Stimulated activated CD4-positive, alpha-beta T cell treated with anti-CD3 and anti-CD28 coated beads, TNF-alpha, amount 100 ng/mL, for 48 hours (primary cell): ENCODE measurements around the gene RUFY3.
"Not testable (repeated sequence)": the region's sequence is repeated elsewhere in the genome, so short reads cannot be mapped to it uniquely, and the experiment has no call there.

Experiments used
- DNase-seq, 3 donors: peaks; one replicate each; pipeline ENCODE4 v3.0.0-alpha.2; 2020; ENCODE audit warnings: low read depth in 3 of 3

The RUFY3 gene

DNA sequence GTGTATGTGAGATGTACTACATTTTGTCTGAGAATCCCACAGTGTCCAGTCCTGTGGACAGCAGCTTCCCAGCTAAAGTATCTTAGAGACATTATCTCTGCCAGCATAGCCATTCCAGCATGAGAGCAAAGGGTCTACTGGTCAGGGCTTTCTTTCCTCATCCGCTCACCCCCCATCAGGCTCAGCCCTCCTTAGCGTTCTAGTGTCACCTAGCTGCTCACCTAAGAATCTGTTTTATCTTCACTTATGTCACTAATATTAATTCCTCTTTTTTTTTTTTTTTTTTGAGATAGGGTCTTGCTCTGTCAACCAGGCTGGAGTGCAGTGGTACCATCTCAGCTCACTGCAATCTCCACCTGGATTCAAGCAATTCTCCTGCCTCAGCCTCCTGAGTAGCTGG lies 15.6 kb downstream of the RUFY3 start:
- DNase-seq = no peak

DNA sequence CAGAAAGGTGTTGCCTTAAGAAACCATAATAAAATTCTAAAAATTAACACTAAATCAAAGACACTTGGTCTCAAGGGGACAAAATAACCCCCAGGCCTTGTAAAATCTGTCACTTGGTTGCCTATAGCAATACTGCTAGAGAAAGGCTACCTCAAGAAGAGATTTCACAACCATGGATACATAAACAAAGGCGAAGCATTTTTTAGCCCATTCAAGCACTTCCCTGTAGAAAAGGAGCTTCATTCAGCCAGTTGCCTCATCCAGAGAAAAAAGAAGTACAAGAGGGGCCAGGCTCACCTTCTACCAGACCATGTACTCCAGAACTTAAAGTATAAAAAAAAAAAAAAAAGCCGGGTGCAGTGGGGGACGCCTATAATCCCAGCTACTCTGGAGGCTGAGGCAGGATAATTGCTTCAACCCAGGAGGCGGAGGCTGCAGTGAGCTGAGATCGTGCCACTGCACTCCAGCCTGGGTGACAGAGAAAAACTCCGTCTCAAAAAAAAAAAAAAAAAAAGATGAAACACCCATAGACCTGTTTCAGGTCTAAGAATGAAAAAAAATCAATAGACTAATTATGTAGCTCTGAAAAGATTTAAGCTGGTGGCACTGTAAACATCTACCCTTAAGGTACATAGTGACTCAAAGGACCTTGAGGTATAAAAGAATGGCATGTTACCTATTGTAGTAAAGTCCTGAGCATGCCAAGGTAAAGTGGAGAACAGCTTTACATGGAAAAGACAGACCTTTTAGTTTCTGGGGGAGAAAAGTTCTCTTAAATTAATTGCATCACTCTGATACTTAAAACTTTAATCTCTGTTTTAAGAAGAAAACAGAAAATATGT lies 18.0 kb downstream of the RUFY3 start:
- no peak for DNase-seq

DNA sequence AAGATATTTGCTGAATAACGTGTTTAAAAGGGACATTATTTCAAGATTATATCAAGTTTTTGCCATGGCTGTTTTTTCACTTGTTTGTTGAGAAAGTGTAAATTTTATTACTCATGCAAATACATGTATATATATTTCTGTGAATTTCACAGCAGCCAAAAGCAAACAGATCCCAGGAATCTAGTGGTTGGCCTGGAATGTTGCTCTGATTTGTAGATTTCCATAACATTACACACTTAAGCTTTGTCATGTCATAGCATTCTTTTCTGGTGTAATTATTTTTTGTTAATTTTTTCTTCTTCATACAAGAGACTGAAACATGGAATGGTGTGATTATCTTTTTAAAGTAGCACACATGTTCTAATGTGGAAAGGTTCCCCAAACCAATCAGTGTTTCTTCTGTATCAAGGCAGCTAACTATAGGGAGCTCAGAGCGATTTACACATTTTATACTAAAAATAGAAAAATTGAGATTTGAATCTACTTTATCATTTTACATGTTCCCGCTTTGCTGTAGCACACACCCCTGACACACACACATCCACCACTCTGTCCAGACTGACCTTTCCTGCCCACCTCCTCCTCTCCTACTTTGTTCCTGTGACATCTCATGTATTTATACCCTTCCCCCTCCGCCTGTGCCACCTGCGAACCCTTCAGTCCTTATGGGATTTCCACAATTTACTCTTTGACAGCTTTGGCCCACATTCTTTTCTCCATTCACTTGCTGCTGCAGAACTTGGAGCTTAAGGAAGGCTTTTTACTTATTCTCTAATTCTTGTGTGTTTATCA lies 20.3 kb downstream of the RUFY3 start:
- DNase-seq = no peak

DNA sequence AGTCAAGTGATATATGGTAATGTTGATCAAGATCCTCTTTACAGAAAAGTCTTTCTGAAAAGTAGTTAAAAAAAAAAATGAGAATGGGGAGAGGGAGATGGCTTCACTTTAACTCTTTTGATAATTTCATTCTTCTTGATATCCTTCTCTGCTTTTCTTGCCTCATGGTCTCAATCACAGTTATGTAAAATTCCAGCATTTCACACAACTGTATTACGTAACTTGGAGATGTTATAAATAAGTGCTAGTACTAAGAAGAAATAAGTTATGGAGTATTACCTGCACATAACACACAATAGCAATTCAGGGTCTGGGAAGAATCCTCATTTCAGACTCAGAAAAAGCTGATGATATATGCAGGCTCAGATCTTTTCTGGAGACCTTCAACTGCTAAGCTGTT lies 22.0 kb downstream of the RUFY3 start:
- no peak for DNase-seq

DNA sequence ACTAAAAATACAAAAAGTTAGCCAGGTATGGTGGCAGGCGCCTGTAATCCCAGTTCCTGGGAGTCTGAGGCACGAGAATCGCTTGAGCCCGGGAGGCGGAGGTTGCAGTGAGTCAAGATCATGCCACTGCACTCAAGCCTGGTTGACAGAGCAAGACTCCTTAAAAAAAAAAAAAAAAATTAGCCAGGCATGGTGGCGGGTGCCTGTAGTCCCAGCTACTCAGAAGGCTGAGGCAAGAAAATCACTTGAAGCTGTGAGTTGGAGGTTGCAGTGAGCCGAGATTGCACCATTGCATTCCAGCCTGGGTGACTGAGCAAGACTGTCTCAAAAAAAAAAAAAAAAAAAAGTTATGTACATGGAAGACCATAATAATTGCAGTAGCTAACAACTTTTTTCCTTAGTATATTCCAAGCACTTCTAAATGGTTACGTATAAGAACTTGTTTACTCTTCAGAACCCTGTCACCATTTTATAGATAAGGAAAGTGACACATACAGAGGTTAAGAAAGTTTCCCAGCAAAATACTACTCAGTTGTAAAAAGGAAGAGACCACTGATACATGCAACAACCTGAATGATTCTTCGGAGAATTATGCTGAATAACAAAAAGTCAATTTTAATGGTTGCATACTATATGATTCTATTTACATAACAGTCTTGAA lies 24.5 kb downstream of the RUFY3 start:
- no peak for DNase-seq

DNA sequence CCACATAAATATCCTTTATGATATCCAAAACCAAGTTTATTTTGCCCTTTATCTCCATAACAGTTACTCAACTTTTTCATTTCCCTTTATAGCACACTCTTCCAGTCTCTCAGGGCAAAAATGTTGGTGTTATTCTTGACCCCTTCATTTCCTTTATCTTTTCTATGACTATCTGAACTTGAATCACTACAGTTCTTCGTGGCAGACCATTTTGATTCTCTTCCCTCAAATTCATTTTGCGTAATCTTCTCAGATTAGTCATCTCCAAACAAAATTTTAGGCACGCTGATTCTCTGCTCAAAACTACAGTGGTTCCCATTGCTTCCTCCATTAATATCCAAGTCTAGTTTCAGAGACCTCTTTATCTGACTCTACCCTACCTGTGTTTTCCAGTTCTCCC lies 26.1 kb downstream of the RUFY3 start:
- DNase-seq = no peak

DNA sequence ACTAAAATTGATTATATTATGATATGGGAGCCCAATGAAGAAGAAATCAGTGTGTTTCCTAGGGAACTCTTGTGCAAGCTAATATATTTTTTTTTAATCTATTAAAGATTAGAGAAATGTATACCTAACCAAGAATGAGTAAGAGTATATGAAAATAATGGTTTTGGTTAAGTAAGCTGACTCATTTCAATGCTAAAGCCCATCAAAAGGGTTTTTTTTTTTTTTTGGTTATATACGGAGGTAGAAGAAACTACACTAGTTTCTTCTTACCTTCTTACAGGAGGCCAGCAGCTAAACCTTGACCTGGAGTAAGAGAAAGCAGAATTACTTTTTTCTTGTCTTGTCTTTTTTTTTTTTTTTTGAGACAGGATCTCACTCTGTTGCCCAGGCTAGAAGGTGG lies 27.5 kb downstream of the RUFY3 start:
- no peak for DNase-seq

DNA sequence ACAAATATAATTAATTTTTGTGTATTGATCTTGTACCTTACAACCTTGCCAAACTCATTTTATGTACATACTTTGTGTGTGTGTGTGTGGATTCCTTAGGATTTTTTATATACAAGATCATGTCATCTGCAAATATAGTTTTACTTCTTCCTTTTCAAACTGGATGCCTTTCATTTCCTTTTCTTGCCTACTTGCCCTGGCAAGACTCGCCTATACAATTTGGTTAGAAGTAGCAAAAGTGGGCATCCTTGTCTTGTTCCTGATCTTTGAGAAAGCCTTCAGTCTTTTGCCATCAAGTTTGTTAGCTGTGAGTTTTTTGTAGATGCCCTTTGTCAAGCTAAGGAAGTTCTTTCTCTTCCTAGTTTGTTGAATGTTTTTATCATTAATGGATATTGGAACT lies 30.5 kb downstream of the RUFY3 start:
- no peak for DNase-seq

DNA sequence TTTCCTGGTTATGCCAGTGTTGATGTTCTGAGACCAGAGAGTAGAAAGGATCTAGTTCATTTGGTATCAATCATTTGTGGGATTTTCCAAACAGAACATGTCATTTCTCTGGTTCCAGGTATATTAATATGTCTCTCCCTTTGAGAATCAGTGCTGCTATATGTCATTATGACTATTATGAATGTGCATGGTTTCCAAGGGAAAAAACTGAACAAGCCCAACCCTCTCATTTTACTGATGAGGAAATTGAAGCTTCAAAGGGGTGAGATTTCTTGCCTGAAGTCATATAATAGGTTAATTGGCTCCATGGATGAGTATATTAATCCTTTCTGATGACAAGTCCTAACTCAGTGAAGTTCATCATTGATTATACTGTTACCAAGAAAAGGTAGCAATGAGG lies 31.9 kb downstream of the RUFY3 start:
- DNase-seq = no peak

DNA sequence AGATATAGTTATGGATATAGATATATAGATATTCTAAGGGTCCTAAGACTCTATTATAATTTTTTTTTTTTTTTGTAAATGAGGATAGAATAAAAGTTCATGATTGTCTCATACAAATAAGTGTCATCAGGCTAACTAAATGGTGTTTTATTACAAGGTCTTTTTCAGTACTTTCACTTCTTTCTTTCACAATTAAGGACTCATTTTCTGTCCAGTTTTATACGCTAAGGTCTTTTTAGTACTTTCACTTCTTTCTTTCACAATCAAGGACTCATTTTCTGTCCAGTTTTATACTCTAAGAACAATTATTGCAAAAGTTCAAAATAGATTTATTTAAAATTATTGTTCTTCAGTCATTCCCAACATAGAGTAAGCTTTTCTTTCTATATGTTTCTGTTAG lies 32.7 kb downstream of the RUFY3 start:
- no peak for DNase-seq

DNA sequence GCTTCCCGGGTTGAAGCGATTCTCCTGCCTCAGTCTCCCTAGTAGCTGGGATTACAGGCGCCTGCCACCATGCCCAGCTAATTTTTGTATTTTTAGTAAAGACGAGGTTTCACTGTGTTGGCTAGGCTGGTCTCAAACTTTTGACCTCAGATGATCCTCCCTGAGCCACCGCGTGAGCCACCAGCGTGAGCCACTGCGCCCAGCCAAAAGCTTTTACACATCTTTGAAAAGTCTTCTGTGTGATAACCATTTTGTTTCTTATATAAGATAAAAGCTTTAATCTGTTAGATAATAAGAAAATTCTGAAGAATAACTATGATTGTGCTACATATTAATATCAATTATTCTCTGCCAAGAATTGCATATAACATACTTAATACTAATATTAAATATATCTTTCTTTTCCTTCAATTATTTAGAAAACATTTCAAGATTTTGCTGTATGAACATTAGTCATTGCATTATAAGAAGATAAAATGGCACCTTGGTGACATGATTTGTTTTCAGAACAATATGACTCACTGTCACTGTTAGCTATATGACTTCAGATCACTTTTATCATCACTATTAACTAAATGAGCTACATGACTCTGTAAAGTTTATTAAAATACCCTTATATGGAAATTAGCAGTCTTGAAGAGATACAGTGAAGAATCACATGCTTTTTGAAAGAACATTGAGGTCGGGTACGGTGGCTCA lies 33.4 kb downstream of the RUFY3 start:
- DNase-seq = no peak

DNA sequence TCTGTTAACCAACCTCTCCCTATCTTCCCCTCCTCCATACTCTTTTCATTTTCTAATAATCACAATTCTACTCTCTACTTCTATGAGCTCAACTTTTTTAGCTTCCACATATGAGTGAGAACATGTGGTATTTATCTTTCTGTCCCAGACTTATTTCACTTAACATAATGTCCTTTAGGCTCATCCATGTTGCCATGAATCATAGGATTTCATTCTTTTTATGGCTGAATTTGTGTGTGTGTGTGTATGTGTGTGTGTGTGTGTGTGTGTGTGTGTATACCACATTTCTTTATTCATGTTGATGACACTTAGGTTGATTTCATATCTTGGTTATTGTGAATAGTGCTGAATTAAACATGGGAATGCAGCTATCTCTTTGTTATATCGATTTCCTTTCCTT lies 37.4 kb downstream of the RUFY3 start:
- no peak for DNase-seq

DNA sequence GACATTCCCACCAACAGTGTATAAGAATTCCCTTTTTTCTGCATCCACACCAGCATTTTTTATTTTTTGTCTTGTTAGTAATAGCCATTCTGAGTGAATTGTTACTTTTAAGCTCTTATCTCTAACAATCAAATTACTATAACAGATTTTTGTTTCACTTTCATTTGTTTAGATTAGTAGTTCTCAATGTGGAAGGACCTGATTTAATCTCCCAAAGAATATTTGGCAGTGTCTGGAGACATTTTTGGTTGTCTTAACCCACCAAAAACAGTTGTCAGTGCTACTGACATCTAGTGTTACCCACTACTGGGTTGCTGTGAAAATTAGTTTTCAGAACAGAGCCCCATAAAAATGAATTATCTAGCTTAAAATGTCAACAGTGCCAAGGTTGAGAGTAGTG lies 37.9 kb downstream of the RUFY3 start:
- no peak for DNase-seq

DNA sequence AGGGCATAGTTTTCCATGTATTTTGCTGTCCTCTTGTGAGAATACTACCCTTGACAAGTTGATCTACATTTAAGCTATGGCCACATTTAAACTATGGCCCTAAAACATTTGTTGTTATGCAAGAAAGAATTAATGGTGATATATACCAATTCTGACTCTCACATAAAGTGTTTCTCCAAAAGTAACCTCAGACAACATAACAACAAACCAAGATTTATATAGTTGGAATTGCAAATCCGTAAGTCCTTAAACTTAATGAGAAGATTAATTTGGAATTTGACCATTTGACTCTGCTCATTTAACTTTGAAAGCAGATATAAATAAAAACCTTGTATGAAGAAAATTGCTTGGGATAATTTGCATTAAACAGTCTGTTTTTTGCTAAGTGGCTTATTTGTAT lies 38.9 kb downstream of the RUFY3 start:
- no peak for DNase-seq

DNA sequence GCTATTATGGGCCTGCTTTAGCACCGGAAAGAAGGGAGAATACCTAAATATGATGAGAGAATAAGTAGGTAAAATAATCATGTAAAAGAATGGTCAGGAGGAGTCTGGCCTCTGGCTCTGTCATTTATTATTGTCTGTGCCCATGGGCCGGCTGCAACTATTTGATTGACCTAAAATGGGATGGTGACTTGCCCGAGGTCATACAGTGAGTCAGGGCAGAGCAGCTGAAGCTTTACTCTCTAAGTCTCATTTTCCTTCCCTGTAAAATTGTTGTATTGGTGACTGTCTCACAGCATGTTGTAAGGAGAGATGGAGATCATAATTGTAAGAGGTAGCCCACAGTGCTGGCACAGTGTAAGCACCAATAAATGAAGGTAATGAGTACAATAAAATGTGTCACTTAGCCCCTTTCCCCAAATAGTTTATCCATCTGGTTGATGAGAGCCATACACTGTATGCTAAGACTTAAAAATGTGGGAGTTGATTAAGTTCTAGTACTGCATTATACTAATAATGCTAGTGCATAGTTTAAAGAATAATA lies 39.6 kb downstream of the RUFY3 start:
- DNase-seq = no peak

DNA sequence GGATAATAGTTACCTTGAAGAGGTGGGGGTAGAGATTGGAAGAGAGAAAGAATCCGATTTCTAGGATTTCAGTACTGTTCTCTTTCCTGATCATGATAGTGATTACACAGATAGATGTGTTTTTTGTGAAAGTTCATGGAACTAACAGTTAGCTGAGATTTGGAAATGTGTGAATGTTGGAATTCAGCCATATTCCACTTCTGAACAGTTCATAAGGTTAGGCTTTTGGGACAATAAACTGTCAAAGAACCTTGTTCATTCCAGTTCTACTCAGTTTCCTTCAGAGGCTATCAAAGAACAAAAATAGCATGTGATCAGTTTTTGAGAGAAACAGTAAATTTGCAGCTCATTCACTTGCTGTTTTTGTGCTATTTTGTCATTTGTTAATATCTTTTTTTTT lies 43.6 kb downstream of the RUFY3 start:
- DNase-seq = no peak

DNA sequence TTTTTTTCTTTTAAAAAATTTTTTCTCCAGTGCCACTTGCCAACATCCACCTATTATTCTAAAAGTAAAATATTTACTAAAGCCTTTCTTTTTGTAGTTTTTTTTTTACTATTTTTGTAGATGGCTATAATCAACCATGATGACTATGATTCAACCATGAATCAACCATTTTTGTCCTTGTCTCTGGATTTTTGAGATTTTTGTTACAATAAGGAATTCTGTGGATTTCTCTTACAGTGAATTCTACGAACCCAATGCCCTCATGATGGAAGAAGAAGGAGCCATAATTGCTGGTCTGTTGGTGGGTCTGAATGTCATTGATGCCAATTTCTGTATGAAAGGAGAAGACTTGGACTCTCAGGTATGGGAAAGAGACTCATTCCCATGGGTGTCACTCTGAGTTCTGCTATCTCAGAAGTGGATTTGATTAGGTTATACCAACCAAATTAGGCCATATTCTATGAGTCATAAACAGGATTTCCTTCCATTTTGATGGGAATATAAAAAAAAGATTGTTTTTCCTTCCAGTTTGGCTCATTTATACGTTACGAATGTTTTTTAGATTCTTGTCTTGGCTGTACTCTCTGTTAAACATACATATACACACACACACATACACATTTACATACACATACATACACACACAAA lies 46.7 kb downstream of the RUFY3 start:
- no peak for DNase-seq

DNA sequence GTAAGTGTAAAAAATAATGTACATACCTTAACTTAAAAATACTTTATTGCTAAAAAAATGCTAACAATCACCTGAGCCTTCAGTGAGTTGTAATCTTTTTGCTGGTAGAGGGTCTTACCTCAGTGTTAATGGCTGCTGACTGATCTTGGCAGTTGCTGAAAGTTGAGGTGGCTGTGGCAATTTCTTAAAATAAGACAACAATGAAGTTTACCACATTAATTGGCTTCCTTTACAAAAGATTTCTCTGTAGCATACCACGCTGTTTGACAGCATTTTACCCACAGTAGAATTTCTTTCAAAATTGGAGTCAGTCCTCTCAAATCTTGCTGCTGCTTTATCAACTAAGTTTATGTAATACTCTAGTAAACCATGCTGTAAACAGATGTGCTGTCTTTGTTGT lies 47.6 kb downstream of the RUFY3 start:
- DNase-seq = not testable (repeated sequence)

DNA sequence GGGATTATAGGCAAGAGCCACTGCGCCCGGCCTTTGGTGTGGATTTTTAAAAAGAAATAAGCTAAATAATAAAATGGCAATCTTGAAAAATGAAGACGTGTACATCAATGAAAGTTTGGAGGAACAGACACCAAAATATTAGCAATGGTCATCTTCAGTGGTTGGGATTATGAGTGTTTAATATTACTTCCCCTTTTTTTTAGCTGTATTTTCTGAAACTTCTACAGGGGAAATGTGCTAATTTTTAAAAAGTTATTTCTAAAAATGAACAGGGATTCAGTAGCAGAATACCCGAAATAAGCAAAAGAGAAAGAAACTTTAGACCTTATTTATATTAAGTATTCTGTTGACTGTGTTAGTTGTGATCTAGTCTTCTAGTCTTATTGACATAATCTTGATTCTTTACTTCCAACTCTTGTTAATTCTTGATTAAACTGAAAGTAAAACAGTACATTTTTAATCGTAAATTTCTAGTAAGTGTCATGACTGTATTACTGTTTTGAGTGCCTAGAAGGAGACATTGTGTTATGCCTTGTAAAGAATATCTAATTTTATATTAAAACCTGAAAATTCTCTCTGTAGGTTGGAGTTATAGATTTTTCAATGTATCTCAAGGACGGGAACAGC lies 51.3 kb downstream of the RUFY3 start:
- no peak for DNase-seq

DNA sequence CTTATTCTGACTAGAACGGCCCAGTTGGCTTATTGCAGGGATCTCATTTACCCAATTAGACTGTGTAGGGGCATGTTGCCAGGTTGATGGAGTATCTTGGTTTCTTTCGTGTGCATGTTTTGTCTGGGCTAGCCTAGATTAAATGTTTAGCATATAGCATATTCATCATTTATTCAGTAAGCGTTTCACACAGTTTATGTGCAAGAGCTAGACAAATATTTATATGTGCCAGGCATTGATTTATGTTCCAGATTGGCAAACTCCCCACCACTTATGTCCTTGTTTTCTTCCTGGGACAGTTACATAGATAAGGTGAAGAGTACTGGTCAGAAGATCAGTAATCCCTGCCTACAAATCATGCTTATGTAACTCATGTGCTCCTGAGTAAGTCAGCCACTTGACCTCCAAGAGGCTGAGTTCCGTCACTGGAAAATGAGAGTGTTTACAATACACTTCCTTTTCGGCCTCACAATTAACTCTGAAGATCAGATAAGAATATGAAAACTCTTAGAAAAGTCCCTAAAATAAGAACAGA lies 57.2 kb downstream of the RUFY3 start:
- no peak for DNase-seq

DNA sequence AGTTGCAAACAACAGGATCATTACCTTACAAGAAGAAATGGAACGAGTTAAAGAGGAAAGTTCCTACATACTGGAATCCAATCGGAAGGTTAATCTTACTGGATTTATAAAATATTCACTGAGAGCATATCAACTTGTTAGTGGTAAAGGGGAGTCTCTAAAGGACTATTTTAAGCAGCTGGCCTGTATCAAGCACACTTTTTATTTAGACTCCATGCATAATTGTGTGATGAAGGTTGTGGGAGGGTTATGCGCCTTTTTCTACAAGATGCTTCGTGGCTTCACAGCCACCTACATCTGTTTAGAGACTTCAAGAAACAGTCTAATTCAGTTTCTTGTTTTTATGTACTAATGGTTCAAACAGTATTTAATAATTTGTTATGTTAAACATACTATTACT lies 61.3 kb downstream of the RUFY3 start:
- no peak for DNase-seq
